ENCODE results near the gene CCDC50. TPM values are rescaled to one million over a fixed set of nuclear protein-coding genes. Genes with fewer than 3 reads are reported as not detected.

Gene CCDC50
- total RNA-seq, 1 experiment from 2014 or later = 77.2 TPM

- POLR2A ChIA-PET (ENCODE audit: low non-redundant PET) = no interaction called here
- intact Hi-C loops (cut with micrococcal nuclease; ENCODE audit: unreplicated experiment) = no loop called here
- Histone ChIP-seq H3K4me1 (ENCODE audit: insufficient read depth, low read length, poor library complexity, severe bottlenecking) (no peaks in the 10 kb centered on the region), H3K27ac (ENCODE audit: low read depth, low read length, poor library complexity, severe bottlenecking) (no peak overlapping the region), H3K4me3 (ENCODE audit: low read depth, low read length, poor library complexity, severe bottlenecking) (no peak overlapping the region), H3K27me3 (replicated peaks; ENCODE audit: insufficient read depth, low read depth, low read length, poor library complexity) (no peaks in the 10 kb centered on the region), H3K9me3 (ENCODE audit: low read depth, low read length, poor library complexity, severe bottlenecking) (no peaks in the 10 kb centered on the region), H3K36me3 (ENCODE audit: insufficient read depth, low read length, poor library complexity, severe bottlenecking) (no peaks in the 10 kb centered on the region)
- no peak for DNase-seq (ENCODE audit: low spot score)
- TF ChIP-seq CTCF (conservative IDR thresholded peaks at IDR 0.05; ENCODE audit: low read depth, low read length) (no peak), EZH2 (IDR thresholded peaks at IDR 0.05; ENCODE audit: borderline replicate concordance, low read depth, low read length, poor library complexity, severe bottlenecking) (no peak)
- CTCF ChIA-PET = no interaction called here
- no TSS peak for BruUV-seq (replicated peaks)
Observed at GRCh38 chr3:191298846-191299245, 30.3 kb upstream of the CCDC50 start.

- no TSS peak for BruUV-seq (replicated peaks)
- Histone ChIP-seq H3K36me3 (ENCODE audit: insufficient read depth, low read length, poor library complexity, severe bottlenecking) (no peaks in the 10 kb centered on the region), H3K4me3 (ENCODE audit: low read depth, low read length, poor library complexity, severe bottlenecking) (no peak overlapping the region), H3K9me3 (ENCODE audit: low read depth, low read length, poor library complexity, severe bottlenecking) (no peaks in the 10 kb centered on the region), H3K27me3 (replicated peaks; ENCODE audit: insufficient read depth, low read depth, low read length, poor library complexity) (no peaks in the 10 kb centered on the region), H3K27ac (ENCODE audit: low read depth, low read length, poor library complexity, severe bottlenecking) (no peak overlapping the region), H3K4me1 (ENCODE audit: insufficient read depth, low read length, poor library complexity, severe bottlenecking) (no peaks in the 10 kb centered on the region)
- intact Hi-C loops (cut with micrococcal nuclease; ENCODE audit: unreplicated experiment) = no loop called here
- no peak for DNase-seq (ENCODE audit: low spot score)
- ChIA-PET POLR2A (ENCODE audit: low non-redundant PET) (no interaction called here), CTCF (no interaction called here)
- TF ChIP-seq EZH2 (IDR thresholded peaks at IDR 0.05; ENCODE audit: borderline replicate concordance, low read depth, low read length, poor library complexity, severe bottlenecking) = no peak
- no peak for TF ChIP-seq CTCF (conservative IDR thresholded peaks at IDR 0.05; ENCODE audit: low read depth, low read length)
Observed at GRCh38 chr3:191300422-191300821, 28.8 kb upstream of the CCDC50 start.

GRCh38 chr3:191301017-191301416 is 28.2 kb upstream of the CCDC50 start:
- intact Hi-C loops (cut with micrococcal nuclease; ENCODE audit: unreplicated experiment) = no loop called here
- H3K27ac ChIP-seq (ENCODE audit: low read depth, low read length, poor library complexity, severe bottlenecking) = no peak overlapping the region
- CTCF ChIA-PET = no interaction called here
- POLR2A ChIA-PET (ENCODE audit: low non-redundant PET) = no interaction called here
- H3K4me3 ChIP-seq (ENCODE audit: low read depth, low read length, poor library complexity, severe bottlenecking) = no peak overlapping the region
- TF ChIP-seq CTCF (conservative IDR thresholded peaks at IDR 0.05; ENCODE audit: low read depth, low read length) (no peak), EZH2 (IDR thresholded peaks at IDR 0.05; ENCODE audit: borderline replicate concordance, low read depth, low read length, poor library complexity, severe bottlenecking) (no peak)
- H3K36me3 ChIP-seq (ENCODE audit: insufficient read depth, low read length, poor library complexity, severe bottlenecking) = no peaks in the 10 kb centered on the region
- no TSS peak for BruUV-seq (replicated peaks)
- no peaks in the 10 kb centered on the region for H3K9me3 ChIP-seq (ENCODE audit: low read depth, low read length, poor library complexity, severe bottlenecking)
- H3K4me1 ChIP-seq (ENCODE audit: insufficient read depth, low read length, poor library complexity, severe bottlenecking) = no peaks in the 10 kb centered on the region
- H3K27me3 ChIP-seq (replicated peaks; ENCODE audit: insufficient read depth, low read depth, low read length, poor library complexity) = no peaks in the 10 kb centered on the region
- no peak for DNase-seq (ENCODE audit: low spot score)
